ENCODE measurements around the gene AP3S2.

Gene AP3S2

DNA sequence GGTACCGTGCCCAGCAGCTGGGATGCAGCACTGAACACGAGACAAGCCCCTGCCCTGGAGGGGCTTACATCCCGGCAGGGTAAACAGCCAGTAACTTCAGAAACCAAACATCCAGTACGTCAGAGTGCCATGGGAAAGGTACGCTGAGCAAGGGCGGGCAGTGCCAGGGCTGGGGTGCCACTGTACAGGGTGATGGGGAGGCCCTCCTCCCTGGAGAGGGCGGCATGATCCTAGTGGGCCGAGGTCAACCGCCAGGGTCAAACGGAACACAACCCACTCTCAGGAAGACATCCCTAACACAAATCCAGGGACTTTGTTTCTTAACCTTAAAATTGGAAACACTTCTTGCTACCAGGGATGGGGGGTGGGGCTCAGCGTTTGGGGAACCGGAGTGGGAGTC is 63.2 kb downstream of the AP3S2 start:
- no peak for DNase-seq

DNA sequence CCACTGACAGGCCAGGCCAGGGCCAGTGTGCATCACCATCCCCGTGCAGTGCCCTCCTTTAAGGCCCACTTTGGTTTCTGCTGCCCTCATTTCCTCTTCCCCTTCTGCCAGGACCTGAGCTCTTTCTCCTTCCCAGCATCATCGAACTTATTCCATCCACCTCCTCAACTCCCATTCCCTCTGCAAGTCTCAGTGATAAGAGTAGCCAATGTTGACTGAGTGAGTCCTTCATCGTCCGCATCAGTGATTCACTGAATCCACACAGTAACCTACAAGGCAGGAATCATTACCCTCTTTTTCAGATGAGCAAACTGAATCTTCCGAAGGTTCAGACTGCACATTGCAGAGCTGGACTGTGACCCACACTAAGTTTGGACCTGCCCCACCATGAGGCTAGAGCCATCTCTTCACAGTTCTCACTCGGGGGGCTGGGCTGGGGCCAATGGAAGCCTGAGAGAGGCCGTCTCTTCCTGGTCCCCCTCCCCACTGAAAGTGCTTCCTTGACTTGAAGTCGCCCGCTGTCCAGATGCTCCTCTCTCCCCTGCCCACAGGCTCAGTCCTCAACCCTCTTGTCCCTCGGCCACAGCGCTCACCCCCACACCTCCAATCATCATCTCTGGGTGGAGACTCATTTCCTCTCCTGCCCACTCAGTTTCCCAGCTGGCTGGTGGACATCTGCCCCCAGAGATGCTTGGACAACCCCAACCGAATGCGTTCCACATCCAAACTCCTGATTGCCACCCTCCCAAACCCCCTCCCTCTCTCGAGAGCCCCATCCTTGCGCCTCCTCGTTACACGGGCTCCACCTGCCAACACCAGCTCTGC is 64.0 kb downstream of the AP3S2 start:
- no peak for DNase-seq

DNA sequence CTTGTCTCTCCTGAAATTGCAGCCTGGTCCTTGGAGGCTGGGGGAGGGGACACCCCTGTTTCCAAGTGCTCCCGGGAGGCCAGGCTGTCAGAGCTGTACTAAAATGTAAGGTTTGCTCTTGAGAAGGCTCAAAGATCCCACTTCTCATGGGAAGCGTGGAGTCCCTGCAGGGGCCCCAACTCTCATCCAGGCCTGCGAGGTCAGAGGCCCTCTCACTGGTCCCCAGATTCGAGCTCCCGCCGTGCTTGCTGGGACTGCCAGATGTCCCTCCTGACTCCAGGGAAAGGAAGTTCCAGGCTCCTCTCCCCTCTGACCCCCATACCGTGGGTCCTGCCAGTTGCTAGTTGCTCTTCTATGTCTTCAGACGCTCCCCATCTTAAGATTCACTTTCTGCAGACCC is 64.6 kb downstream of the AP3S2 start:
- no peak for DNase-seq

DNA sequence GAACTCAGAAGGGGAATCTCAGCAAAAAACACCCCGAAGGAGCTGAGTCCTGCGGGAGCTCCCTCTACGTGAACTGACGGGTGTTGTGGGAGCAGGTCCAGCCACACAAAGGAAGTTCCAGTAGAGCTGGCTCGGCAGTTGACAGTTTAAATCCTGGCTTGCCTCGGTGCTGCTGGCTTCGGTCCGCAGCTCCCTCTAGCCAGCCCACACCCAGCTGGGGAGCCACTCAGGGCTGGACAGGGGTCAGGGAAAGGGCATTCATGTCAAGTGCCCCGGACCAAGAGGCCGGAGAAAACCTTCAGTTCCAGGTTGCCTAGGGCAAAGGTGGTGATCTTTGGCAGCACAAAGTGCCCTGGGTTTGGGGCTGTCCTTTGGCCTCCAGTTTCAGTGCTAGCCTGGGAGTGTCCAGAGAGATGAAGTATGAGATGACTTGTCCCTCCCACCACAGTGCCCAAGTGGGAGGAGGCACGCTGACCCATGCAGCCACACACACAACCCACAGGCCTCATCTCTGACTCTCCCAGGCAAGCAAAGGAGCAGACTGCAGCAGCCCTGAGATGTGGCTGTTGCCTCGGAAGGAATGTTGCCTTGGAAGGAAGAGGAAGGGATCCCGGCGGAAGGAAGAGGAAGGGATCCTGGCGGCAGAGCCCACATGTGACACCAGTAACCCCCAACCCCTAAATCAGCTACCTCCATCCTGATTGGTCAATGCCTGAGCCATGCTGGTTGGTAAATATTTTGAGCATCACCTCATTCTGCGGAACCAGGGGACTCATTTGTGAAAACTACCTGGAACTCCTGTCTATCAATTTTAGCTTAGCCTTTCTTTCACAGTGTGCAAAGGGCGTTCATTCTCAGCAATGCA is 65.3 kb downstream of the AP3S2 start:
- DNase-seq = no peak

GRCh38 chr15:89827829-89828228 is 66.0 kb downstream of the AP3S2 start:
- no peak for DNase-seq

DNA sequence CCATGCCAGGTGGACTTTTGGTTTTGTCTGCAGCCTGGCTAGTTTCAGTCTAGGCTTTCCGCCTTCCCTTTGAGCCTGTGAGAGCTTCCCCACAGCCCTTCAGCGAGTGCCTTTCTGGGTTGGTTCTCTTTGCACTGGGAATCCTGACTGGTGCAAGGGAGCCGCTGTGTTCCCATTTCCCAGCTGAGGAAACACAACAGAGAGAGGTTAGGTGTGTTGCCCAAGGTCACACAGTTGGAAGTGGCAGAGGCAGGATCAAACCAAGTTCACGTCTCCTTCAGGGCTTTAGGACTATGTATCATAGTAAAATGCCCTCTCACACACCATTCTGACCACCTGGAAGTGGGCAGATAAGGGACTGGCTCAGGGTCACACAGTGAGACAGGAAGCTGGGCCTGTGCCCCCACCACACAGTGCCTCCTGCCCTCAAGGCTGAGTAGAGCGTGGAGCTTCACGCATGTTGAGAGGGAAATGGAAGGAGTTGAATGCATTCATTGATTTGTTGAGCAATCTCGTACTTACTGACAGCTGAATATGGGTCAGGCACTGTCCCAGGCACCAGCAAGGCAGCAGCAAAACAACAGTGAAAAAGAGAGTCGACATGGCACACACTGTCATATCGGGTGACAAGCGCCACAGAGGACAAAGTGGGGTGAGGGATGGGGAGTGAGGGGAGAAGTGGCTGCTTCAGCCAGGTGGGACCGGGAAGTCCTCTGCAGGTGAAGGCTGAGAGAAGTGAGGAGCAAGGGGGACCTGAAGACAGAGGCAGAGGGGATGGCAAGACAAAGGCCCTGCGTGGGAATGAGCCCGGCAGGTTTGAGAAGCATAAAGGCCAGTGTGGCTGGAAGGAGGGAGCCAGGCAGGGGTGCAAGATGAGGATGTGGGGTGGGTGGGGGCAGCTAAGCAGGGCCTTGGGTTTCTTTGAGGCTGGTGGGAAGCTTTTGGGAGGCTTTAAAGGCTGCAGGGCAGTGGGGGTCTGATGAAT is 66.8 kb downstream of the AP3S2 start:
- DNase-seq = no peak

- no peak for DNase-seq
Measured at GRCh38 chr15:89825271-89825940, 68.4 kb downstream of the AP3S2 start.

- DNase-seq = no peak
Measured at GRCh38 chr15:89824607-89824867, 69.3 kb downstream of the AP3S2 start.

- no peak for DNase-seq
Measured at GRCh38 chr15:89823836-89824606, 69.8 kb downstream of the AP3S2 start.

DNA sequence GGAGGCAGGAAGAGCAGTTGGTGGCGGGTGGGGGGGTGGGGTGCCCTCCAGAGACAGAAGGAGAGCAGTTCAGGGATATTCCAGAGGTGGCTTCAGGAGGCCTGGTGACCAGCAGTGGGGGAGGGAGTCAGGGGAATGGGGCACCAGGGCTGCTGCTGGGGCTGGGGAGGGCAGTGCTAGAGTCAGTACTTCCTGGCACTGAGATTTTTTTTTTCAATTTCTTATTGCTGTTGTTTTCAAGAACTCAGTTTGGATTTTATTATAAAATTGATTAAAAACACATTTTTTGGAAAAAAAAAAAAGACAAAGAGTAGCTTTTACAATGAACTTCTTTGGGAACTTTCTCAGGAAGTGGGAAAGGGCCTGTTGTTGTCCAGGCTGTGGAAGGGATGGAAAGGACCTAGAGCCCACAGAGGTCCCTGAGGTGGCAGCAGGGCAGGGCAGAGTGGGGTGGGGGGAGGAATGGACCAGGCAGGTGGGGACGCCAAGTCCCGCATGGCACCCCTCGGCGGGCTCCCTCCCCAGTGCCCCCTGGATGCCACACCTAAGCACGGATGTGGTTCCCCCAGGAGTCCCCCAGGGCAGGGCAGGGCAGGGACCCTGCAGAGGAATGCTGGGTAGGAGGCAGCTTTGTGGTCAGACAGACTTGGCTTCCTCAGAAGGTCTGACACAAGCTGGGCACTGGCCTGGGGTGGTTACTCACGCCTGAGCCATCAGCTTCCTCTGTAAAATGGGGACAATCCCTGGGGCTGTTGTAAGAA is 70.7 kb downstream of the AP3S2 start:
- no peak for DNase-seq

DNA sequence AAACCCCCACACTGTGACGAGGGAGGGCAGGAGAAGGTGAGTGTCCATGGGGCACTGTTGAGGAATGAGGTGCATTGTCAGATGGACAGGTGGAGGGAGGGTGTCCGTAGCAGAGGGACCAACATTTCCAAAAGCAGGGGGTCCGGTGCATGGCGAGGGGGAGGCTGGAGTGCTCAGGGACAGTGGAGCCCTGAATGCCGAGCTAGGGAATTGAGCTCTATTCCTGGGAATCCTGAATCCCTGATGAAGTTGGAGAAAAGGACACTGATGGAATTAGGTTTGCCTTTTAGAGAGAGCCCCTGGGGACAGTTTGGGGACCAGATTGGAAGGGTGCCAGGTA is 71.2 kb downstream of the AP3S2 start:
- no peak for DNase-seq

DNA sequence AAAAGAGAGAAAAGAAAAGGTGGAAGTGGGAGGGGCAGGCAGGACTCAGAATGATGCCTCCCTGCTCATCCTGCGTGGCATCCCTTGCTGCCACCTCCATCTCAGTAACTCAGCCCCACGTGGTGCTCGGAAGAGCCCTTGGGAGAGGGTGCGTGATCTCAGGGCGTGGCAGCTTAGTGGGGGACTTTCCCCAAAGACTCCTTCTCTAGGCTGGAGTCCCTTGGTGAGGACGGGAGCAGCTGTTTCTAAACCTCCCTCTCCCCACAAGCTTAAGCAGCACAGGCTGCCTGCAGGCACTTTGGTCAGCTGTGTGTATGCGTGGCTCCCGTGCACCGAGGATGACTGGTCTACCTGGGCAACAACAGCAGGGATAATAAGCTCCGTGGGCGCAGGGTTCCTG is 71.8 kb downstream of the AP3S2 start:
- no peak for DNase-seq

DNA sequence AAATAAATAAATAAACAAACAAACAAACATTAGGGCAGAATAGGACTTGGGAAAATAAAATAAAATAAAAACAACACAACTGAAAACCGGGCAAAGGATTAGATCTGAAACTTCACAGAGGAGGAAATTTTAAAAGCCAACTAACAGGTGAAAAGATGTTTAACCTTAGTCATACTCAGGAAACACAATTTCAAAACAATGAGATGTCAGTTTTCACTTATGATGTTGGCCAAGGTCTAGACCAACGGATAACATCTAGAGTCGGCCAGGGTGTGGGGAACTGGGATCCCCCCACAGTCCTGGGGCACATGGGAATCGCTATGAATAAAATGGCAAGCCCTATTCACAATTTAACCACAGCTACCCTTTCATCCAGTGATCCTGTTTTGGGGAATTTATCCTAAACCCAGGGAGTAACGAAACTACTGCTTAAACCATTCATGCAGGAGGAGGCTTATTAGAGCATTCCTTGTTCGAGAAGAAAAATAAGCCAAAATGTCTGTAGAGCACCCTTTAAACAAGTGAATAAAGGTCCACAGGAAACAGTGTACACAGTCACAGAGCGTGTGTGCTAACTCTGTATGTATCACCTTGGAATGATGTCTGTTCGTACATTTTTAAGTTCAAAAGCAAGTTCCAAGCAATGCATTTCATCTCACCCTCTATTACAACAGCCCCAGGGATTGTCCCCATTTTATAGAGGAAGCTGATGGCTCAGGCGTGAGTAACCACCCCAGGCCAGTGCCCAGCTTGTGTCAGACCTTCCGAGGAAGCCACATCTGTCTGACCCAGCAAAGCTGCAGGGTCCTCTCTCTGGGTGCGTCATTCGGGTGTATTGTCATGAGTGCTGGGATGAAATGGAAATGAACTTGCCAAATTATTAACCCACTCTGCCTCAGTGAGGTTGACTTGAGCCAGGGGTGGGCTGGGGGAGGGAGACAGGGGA is 72.9 kb downstream of the AP3S2 start:
- DNase-seq = no peak

- DNase-seq = no peak
Measured at GRCh38 chr15:89818287-89818686, 75.5 kb downstream of the AP3S2 start.

DNA sequence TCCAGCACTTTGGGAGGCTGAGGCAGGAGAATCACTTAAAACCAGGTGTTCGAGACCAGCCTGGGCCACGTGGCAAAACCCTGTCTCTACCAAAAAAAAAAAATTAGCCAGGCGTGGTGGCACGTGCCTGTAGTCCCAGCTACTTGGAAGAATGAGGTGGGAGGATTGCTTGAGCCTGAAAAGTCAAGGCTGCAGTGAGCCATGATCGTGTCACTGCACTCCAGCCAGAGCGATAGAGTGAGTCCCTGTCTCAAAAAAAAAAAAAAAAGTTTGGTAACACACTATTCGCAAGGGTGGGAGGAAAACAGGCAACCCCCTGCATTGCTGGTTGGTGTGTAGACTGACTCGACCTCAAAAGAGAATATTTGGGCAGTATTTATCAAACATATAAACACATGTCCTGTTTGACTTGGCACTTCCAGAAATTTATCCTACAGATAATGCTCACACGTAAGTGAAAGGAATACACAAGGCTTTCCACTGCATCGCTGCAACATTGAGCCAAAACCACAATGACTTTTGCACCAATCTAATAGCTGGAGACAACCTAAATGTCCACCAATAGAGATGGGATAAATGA is 76.0 kb downstream of the AP3S2 start:
- DNase-seq = no peak

DNA sequence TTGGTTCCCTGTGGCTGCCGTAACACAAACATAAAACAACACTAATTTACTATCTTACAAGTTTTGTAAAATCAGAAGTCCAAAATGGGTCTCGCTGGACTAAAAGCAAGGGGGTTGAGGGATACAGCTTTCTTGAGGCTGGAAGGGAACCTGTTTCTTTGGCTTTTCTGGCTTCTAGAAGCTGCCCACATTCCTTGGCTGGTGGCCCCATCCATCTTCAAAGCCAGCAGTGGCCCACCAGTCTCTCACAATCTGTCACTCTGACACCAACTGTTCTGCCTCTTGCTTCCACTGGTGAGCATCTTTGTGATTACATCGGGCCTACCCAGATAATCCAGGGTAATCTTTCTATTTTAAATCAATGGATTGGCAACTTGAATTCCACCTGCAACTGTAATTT is 78.0 kb downstream of the AP3S2 start:
- no peak for DNase-seq

GRCh38 chr15:89814112-89814742 is 79.6 kb downstream of the AP3S2 start:
- no peak for DNase-seq

DNA sequence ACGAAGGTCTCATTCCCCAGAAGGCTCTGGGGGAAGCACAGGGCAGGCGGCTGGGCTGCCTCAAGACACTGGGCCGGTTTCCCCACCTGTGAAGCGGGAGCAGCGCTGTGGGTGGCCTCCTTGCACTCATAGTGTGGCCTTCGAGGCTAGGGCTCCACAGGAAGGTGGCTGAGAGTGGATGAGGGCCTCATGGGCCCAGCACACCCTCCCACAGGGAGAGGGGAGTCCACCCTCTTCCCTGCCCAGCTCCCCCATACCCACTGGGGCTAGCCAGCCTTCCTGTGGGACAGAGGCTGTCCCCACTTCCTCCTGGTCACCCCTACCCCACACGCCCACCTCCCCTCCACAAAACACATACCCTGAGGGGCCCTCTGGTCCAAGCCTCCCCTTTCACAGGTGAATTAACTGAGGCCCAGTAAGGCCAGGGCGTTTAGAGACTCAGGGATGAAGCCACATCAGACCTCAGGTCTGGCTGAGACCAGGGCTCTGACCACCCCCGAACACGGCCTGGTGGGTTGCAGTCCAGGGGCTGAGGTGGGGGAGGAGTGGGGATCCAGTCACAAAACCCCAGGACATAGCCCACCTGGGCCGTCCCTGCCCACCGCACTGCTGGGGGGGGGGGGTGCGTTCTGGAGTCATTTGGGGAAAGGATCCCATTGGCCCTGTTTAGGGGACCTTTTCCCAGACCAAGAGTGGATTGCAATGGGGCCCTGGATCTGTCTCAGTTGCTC is 80.2 kb downstream of the AP3S2 start:
- no peak for DNase-seq
